OCI-LY7 (cell line): ENCODE results near the gene IST1. TPM values are rescaled to one million over a fixed set of nuclear protein-coding genes. Genes with fewer than 3 reads are reported as not detected.

Experiments
- BruUV-seq: library from RNA; stranded (reverse); fragments of 400-500 nt; replicated peaks from 2 replicates; lab custom pipeline; 2021; lab: Mats Ljungman, UMichigan
- CTCF ChIA-PET: fragments of 300-600 bp; sonication (Branson Sonifier 250); formaldehyde crosslinking; loops from one replicate; lab custom pipeline; 2022; ENCODE audit warnings: antibody characterized with exemption; ENCODE audit not compliant: unreplicated experiment; lab: Charles Lee
- POLR2A ChIA-PET: fragments of 300-600 bp; sonication (Branson Sonifier 250); formaldehyde crosslinking; loops from one replicate; lab custom pipeline; 2022; ENCODE audit warnings: antibody characterized with exemption; lab: Charles Lee
- DNase-seq: peaks from one replicate; pipeline ENCODE4 v3.0.0-alpha.2; 2015; ENCODE audit warnings: low spot score
- H2AFZ ChIP-seq: fragments of 200-600 bp; sonication (generic), shearing (Covaris generic); 2 replicates; pipeline ENCODE4 v1.6.1; 2014; ENCODE audit warnings: mild to moderate bottlenecking, antibody characterized with exemption, low read length, moderate library complexity
- H3K27ac ChIP-seq: fragments of 200-600 bp; sonication (generic); 2 replicates; pipeline ENCODE4 v1.5.1; 2014; ENCODE audit warnings: mixed run types, low read depth, mild to moderate bottlenecking, moderate library complexity, low read length, inconsistent platforms; ENCODE audit not compliant: poor library complexity, severe bottlenecking
- H3K36me3 ChIP-seq: fragments of 200-600 bp; sonication (generic); 2 replicates; pipeline ENCODE4 v1.6.1; 2014; ENCODE audit warnings: mild to moderate bottlenecking, antibody characterized with exemption, low read length, moderate library complexity, mixed read lengths; ENCODE audit not compliant: insufficient read depth
- H3K4me1 ChIP-seq: fragments of 200-600 bp; sonication (generic); 2 replicates; pipeline ENCODE4 v1.5.1; 2014; ENCODE audit warnings: mild to moderate bottlenecking, low read length; ENCODE audit not compliant: insufficient read depth, poor library complexity, severe bottlenecking
- H3K4me2 ChIP-seq: fragments of 200-600 bp; sonication (generic); 2 replicates; pipeline ENCODE4 v1.6.1; 2014; ENCODE audit warnings: mild to moderate bottlenecking, low read length
- H3K4me3 ChIP-seq: fragments of 200-600 bp; sonication (generic); 2 replicates; pipeline ENCODE4 v1.5.1; 2014; ENCODE audit warnings: mild to moderate bottlenecking, low read depth, low read length; ENCODE audit not compliant: poor library complexity, severe bottlenecking
- H3K79me2 ChIP-seq: fragments of 200-600 bp; sonication (generic); 2 replicates; pipeline ENCODE4 v1.6.1; 2016; ENCODE audit warnings: low read depth, mild to moderate bottlenecking, low read length, moderate library complexity, mixed read lengths; ENCODE audit not compliant: insufficient read depth
- H3K9me2 ChIP-seq: fragments of 200-600 bp; sonication (generic); 2 replicates; pipeline ENCODE4 v1.6.1; 2016; ENCODE audit warnings: mild to moderate bottlenecking, low read length, mixed read lengths; ENCODE audit not compliant: insufficient read depth
- H3K9me3 ChIP-seq: fragments of 200-600 bp; sonication (generic); 2 replicates; pipeline ENCODE4 v1.6.1; 2014; ENCODE audit warnings: mild to moderate bottlenecking, mixed run types, low read length, mixed read lengths
- H4K20me1 ChIP-seq: fragments of 200-600 bp; sonication (generic); 2 replicates; pipeline ENCODE4 v1.6.1; 2014; ENCODE audit warnings: mild to moderate bottlenecking, antibody characterized with exemption, low read length, moderate library complexity, mixed read lengths; ENCODE audit not compliant: insufficient read depth
- CTCF ChIP-seq: fragments of 200-600 bp; sonication (generic); conservative IDR thresholded peaks from 2 replicates; pipeline ENCODE4 v1.5.1; 2014; ENCODE audit warnings: mild to moderate bottlenecking, antibody characterized with exemption, low read length, moderate library complexity, mixed read lengths
- EZH2phosphoT487 ChIP-seq: fragments of 200-600 bp; sonication (generic); IDR thresholded peaks from 2 replicates; pipeline ENCODE4 v1.6.1; 2018; ENCODE audit warnings: low read depth, borderline replicate concordance, mild to moderate bottlenecking, mixed run types, antibody characterized with exemption, low read length, moderate library complexity, mixed read lengths
- intact Hi-C: fragments of 100-400 bp; cut with micrococcal nuclease; formaldehyde crosslinking; loops from one replicate; pipeline ENCODE4 v1.10.0; 2022; ENCODE audit not compliant: unreplicated experiment
- total RNA-seq, 2 experiments: library from RNA; depleted of rRNA in 1 of 2; stranded (reverse); fragments of >200 nt in 1 of 2; shearing (Covaris generic) in 1 of 2; gene quantifications; 2 replicates each; pipeline ENCODE4 v1.2.3, GENCODE V29; 2014 to 2022

IST1 gene
- total RNA-seq, 2 experiments from 2014 or later = 147 to 200 TPM

- Histone ChIP-seq H3K4me1 (peaks cover 18% of the 10 kb centered on the region), H3K27ac (no peak overlapping the region), H3K79me2 (no peaks in the 10 kb centered on the region), H3K36me3 (no peaks in the 10 kb centered on the region; the same call in 1 of the 2 replicates), H3K4me3 (no peak overlapping the region), H3K4me2 (no peak overlapping the region), H2AFZ (no peak overlapping the region), H3K9me2 (no peaks in the 10 kb centered on the region), H4K20me1 (no peaks in the 10 kb centered on the region), H3K9me3 (peaks cover 9% of the 10 kb centered on the region; the same call in 1 of the 2 replicates)
- BruUV-seq = no TSS peak
- intact Hi-C loops = no loop called here
- POLR2A ChIA-PET = no interaction called here
- no peak for TF ChIP-seq CTCF
- no peak for TF ChIP-seq EZH2phosphoT487
- no peak for DNase-seq
- CTCF ChIA-PET = no interaction called here
Observed at GRCh38 chr16:71952825-71953224, 57.5 kb downstream of the IST1 start.

DNA sequence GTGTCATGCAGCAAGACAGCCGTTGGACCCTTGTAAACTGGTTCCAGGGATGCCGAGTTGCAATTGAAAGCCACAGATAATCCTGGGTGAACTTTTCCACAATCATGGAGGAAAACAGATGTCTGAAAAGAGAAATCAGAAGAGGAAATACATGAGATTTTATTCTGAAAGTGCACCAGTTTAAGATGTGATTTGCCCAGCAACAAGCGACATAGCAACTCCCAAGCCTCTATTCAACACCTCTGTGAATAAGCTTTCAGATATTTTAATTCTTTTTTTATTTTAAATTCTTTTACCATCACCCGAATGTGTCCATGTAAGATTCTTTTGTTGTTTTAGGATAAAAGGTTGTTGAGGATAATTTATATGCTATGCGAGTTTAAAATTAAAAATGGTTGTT is 58.8 kb downstream of the IST1 start:
- no peak overlapping the region for H3K27ac ChIP-seq
- no peak overlapping the region for H3K4me3 ChIP-seq
- peaks cover 9% of the 10 kb centered on the region; the same call in 1 of the 2 replicates for H3K9me3 ChIP-seq
- POLR2A ChIA-PET = interaction anchor here (0.5 to 1.7 kb wide), 8 partner anchors 14 to 389 kb away, joined by 3 to 5 read pairs (median 4); partner anchors contain the start of gene ZNF821
- no peaks in the 10 kb centered on the region; the same call in 1 of the 2 replicates for H3K36me3 ChIP-seq
- H3K79me2 ChIP-seq = no peaks in the 10 kb centered on the region
- no peak overlapping the region for H2AFZ ChIP-seq
- intact Hi-C loops = no loop called here
- CTCF ChIA-PET = interaction anchor here (0.8 kb wide), 1 partner anchor 22 kb away, joined by 5 read pairs; no protein-coding TSS in a partner anchor
- no peak for TF ChIP-seq EZH2phosphoT487
- no peak for TF ChIP-seq CTCF
- BruUV-seq = no TSS peak
- peaks cover 24% of the 10 kb centered on the region for H3K4me1 ChIP-seq
- no peak overlapping the region for H3K4me2 ChIP-seq
- no peaks in the 10 kb centered on the region for H3K9me2 ChIP-seq
- no peaks in the 10 kb centered on the region for H4K20me1 ChIP-seq
- DNase-seq = no peak

DNA sequence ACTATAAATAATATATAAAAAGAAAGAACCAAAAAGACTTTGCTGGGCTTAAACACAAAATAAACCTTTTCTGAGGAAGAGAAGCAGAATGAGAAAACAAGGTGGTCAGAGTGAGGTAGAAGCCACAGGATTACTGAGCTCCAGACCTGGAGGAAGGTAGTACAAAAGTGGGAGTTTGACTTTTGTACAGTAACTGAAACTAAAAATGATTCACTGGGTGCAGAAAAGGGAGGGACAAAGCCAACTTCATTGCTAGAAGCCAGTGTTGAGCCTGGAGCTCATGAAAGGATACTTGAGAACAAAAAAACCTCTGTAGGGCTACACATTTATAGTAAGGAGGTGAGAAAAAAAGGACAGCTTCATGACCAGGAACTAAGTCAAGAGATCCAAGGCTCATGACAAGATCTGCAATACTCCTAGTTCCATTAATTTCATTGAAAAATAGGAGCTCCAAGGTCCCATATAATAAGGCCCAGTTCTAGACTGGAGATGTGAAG is 59.4 kb downstream of the IST1 start:
- H3K9me2 ChIP-seq = no peaks in the 10 kb centered on the region
- peak overlapping the region; percentile 51 for H2AFZ ChIP-seq
- H4K20me1 ChIP-seq = no peaks in the 10 kb centered on the region
- ChIA-PET POLR2A (interaction anchor here (0.5 to 3.5 kb wide), 11 partner anchors 8 to 178 kb away, joined by 3 to 12 read pairs (median 3); partner anchors contain the start of gene ZNF821), CTCF (interaction anchor here (0.8 kb wide), 1 partner anchor 22 kb away, joined by 5 read pairs; no protein-coding TSS in a partner anchor)
- H3K9me3 ChIP-seq = peaks cover 9% of the 10 kb centered on the region; the same call in 1 of the 2 replicates
- H3K4me3 ChIP-seq = no peak overlapping the region
- no peaks in the 10 kb centered on the region; the same call in 1 of the 2 replicates for H3K36me3 ChIP-seq
- no peak for DNase-seq
- H3K79me2 ChIP-seq = no peaks in the 10 kb centered on the region
- H3K4me1 ChIP-seq = peaks cover 30% of the 10 kb centered on the region
- H3K4me2 ChIP-seq = no peak overlapping the region
- BruUV-seq = no TSS peak
- H3K27ac ChIP-seq = no peak overlapping the region
- no peak for TF ChIP-seq EZH2phosphoT487
- no peak for TF ChIP-seq CTCF
- intact Hi-C loops = no loop called here
